ENCODE results near the gene IFNL2.

GRCh38 chr19:39301562-39301961 lies 33.4 kb downstream of the IFNL2 start:
- TF ChIP-seq YY1 (IDR thresholded peaks at IDR 0.05; ENCODE audit: insufficient read depth, insufficient read length) (no peak), ZNF274 (IDR thresholded peaks at IDR 0.05; ENCODE audit: low read depth, low read length) (no peak)

Data from NT2/D1 (cell line).